CD4-positive, alpha-beta T cell (primary cell): ENCODE measurements around the gene CHCHD2. TPM values are rescaled to one million over a fixed set of nuclear protein-coding genes. Genes with fewer than 3 reads are reported as not detected.
"Not testable (repeated sequence)": the region's sequence is repeated elsewhere in the genome, so short reads cannot be mapped to it uniquely, and the experiment has no call there.

Experiments used
- ATAC-seq: fragments of 200-7000 bp; cut with Tn5 transposase; one replicate; pipeline ENCODE4 v1.10.0; 2022; ENCODE audit warnings: mild to moderate bottlenecking; ENCODE audit not compliant: poor library complexity
- CTCF ChIA-PET: fragments of 350-600 bp; sonication (Branson Sonifier 250); formaldehyde crosslinking; loops from one replicate; lab custom pipeline; 2021; ENCODE audit warnings: antibody characterized with exemption, inconsistent platforms; lab: Charles Lee
- POLR2A ChIA-PET: fragments of 350-600 bp; sonication (Branson Sonifier 250); formaldehyde crosslinking; loops from one replicate; lab custom pipeline; 2021; ENCODE audit warnings: antibody characterized with exemption, inconsistent platforms; lab: Charles Lee
- DNase-seq, 14 experiments: peaks; one replicate each; pipeline ENCODE4 v3.0.0-alpha.2; 2013 to 2020; ENCODE audit warnings: mixed read lengths in 2 of 14
- H3K27ac ChIP-seq, 2 donors: one replicate each; pipeline versions ENCODE4 v1.5.1 to v1.7.0; 2013; ENCODE audit warnings: low read length in 2 of 2, low read depth in 1 of 2, mild to moderate bottlenecking in 1 of 2
- H3K27me3 ChIP-seq, 2 experiments: 1 replicate in 1 of 2; 2 replicates in 1 of 2; pipeline versions ENCODE4 v1.6.1 to v1.7.0; 2013; ENCODE audit warnings: low read length in 2 of 2, control low read depth in 1 of 2, mild to moderate bottlenecking in 1 of 2, moderate library complexity in 1 of 2; ENCODE audit not compliant: insufficient read depth in 2 of 2, control insufficient read depth in 1 of 2
- H3K36me3 ChIP-seq: one replicate; pipeline ENCODE4 v1.6.1; 2013; ENCODE audit warnings: low read length, control low read depth; ENCODE audit not compliant: insufficient read depth
- H3K4me1 ChIP-seq: one replicate; pipeline ENCODE4 v1.6.1; 2013; ENCODE audit warnings: low read length, control low read depth; ENCODE audit not compliant: insufficient read depth
- H3K4me3 ChIP-seq: one replicate; pipeline ENCODE4 v1.5.1; 2013; ENCODE audit warnings: mild to moderate bottlenecking, low read length, moderate library complexity
- H3K9me3 ChIP-seq, 2 experiments: 1 replicate in 1 of 2; 2 replicates in 1 of 2; pipeline versions ENCODE4 v1.6.1 to v1.7.0; 2013; ENCODE audit warnings: low read length in 2 of 2, mild to moderate bottlenecking in 2 of 2, control low read depth in 1 of 2, moderate library complexity in 1 of 2; ENCODE audit not compliant: control insufficient read depth in 1 of 2, insufficient read depth in 1 of 2
- H3K27ac Mint-ChIP-seq: one replicate; pipeline ENCODE4 v1.8.0; 2020; ENCODE audit warnings: mixed read lengths
- H3K27me3 Mint-ChIP-seq: one replicate; pipeline ENCODE4 v1.8.0; 2021; ENCODE audit warnings: mixed read lengths
- H3K36me3 Mint-ChIP-seq: one replicate; pipeline ENCODE4 v1.8.0; 2021; ENCODE audit warnings: low read depth, mixed read lengths
- H3K4me1 Mint-ChIP-seq: one replicate; pipeline ENCODE4 v1.8.0; 2021; ENCODE audit warnings: low read depth, mixed read lengths
- H3K4me3 Mint-ChIP-seq: one replicate; pipeline ENCODE4 v1.8.0; 2020; ENCODE audit warnings: mild to moderate bottlenecking, mixed read lengths
- H3K9me3 Mint-ChIP-seq: one replicate; pipeline ENCODE4 v1.8.0; 2020; ENCODE audit warnings: mixed read lengths
- intact Hi-C, 2 experiments: fragments of 100-400 bp; cut with DNase I in 1 of 2; cut with micrococcal nuclease in 1 of 2; formaldehyde crosslinking; loops; one replicate each; pipeline versions ENCODE4 v1.15.1 to v1.9.0; 2023 to 2025; cut with DNase I, micrococcal nuclease
- total RNA-seq, 174 experiments: library from RNA in 2 of 174; stranded (reverse) in 2 of 174; gene quantifications; one replicate each; pipeline ENCODE4 v1.2.3 and lab custom pipeline; 2021 to 2026
- TF ChIP-seq, protein P1 (sequence below): fragments of 200-600 bp; IDR thresholded peaks from one replicate; pipeline ENCODE4 v1.8.0; 2022; ENCODE audit warnings: antibody characterized with exemption, mild to moderate bottlenecking

CHCHD2 gene
- total RNA-seq, 2 experiments from 2014 or later: 250 to 252 TPM

- ATAC-seq: no peak
- peaks cover 6% of the 10 kb centered on the region for H3K4me1 Mint-ChIP-seq
Measured at GRCh38 chr7:56078196-56078595, 28.1 kb downstream of the CHCHD2 start.

DNA sequence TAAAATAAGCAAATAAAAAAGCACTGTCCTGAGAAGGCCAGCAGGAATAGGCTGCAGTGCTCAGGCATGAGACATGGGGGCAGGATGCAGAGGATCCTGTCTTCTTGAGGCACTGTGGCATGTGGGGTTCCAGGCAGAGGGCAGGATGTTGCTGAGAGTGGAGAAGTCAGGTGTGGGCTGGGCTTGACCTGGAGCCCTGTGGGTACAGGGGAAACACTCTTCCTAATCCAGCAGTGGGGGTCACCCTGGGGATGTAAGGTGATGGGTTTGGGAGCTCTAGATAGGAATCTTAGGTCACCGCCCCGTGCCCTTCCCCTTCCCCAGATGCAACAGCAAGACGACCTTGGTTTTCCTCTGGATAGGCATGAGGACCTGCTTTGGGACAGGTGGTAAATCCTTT lies 28.6 kb downstream of the CHCHD2 start:
- ChIA-PET POLR2A (no interaction called here), CTCF (no interaction called here)
- Histone ChIP-seq H3K4me1 (peaks cover 10% of the 10 kb centered on the region), H3K36me3 (peaks cover 51% of the 10 kb centered on the region), H3K27me3 (no peaks in the 10 kb centered on the region), H3K27ac (no peak overlapping the region), H3K9me3 (no peaks in the 10 kb centered on the region), H3K4me3 (no peak overlapping the region)
- Mint-ChIP-seq H3K36me3 (peaks cover 60% of the 10 kb centered on the region), H3K27me3 (no peaks in the 10 kb centered on the region), H3K27ac (no peak overlapping the region), H3K9me3 (no peaks in the 10 kb centered on the region), H3K4me1 (peaks cover 6% of the 10 kb centered on the region), H3K4me3 (no peak overlapping the region)
- ATAC-seq (no peak), DNase-seq (no peak)
- TF ChIP-seq, protein P1, sequence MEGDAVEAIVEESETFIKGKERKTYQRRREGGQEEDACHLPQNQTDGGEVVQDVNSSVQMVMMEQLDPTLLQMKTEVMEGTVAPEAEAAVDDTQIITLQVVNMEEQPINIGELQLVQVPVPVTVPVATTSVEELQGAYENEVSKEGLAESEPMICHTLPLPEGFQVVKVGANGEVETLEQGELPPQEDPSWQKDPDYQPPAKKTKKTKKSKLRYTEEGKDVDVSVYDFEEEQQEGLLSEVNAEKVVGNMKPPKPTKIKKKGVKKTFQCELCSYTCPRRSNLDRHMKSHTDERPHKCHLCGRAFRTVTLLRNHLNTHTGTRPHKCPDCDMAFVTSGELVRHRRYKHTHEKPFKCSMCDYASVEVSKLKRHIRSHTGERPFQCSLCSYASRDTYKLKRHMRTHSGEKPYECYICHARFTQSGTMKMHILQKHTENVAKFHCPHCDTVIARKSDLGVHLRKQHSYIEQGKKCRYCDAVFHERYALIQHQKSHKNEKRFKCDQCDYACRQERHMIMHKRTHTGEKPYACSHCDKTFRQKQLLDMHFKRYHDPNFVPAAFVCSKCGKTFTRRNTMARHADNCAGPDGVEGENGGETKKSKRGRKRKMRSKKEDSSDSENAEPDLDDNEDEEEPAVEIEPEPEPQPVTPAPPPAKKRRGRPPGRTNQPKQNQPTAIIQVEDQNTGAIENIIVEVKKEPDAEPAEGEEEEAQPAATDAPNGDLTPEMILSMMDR: no peak
- intact Hi-C loops: no loop called here

More at GRCh38 chr7:56078196-56078595, 28.1 kb downstream of the CHCHD2 start:
- ChIA-PET POLR2A (interaction anchor here (1.1 kb wide), 1 partner anchor 9 kb away, joined by 3 read pairs; no protein-coding TSS in a partner anchor), CTCF (no interaction called here)
- intact Hi-C loops: no loop called here
- H3K36me3 ChIP-seq: peaks cover 46% of the 10 kb centered on the region
- no peaks in the 10 kb centered on the region for H3K9me3 Mint-ChIP-seq
- peaks cover 55% of the 10 kb centered on the region for H3K36me3 Mint-ChIP-seq
- no peak overlapping the region for H3K4me3 Mint-ChIP-seq
- H3K27me3 Mint-ChIP-seq: no peaks in the 10 kb centered on the region
- TF ChIP-seq, protein P1: no peak
- H3K27me3 ChIP-seq: no peaks in the 10 kb centered on the region
- H3K4me1 ChIP-seq: peaks cover 10% of the 10 kb centered on the region
- H3K9me3 ChIP-seq: no peaks in the 10 kb centered on the region
- H3K27ac Mint-ChIP-seq: no peak overlapping the region
- H3K4me3 ChIP-seq: no peak overlapping the region
- DNase-seq: no peak
- H3K27ac ChIP-seq: no peak overlapping the region

GRCh38 chr7:56074371-56074791 lies 31.9 kb downstream of the CHCHD2 start:
- ATAC-seq: peak; percentile 82
- intact Hi-C loops: loop anchor here (1.0 to 2.0 kb wide), 3 partner anchors 40 to 433 kb away; no protein-coding TSS in a partner anchor
- Histone ChIP-seq H3K4me3 (no peak overlapping the region), H3K9me3 (no peaks in the 10 kb centered on the region), H3K36me3 (peaks cover 58% of the 10 kb centered on the region), H3K27me3 (no peaks in the 10 kb centered on the region), H3K4me1 (peaks cover 10% of the 10 kb centered on the region), H3K27ac (no peak overlapping the region)
- TF ChIP-seq, protein P1: peak; percentile 95
- Mint-ChIP-seq H3K36me3 (peaks cover 46% of the 10 kb centered on the region), H3K4me1 (peaks cover 6% of the 10 kb centered on the region), H3K27ac (no peak overlapping the region), H3K9me3 (no peaks in the 10 kb centered on the region), H3K4me3 (no peak overlapping the region), H3K27me3 (no peaks in the 10 kb centered on the region)
- POLR2A ChIA-PET: interaction anchor here (1.1 to 1.9 kb wide), 3 partner anchors 9 to 69 kb away, joined by 3 to 13 read pairs (median 4); partner anchors contain the start of genes CHCHD2 and SUMF2
- CTCF ChIA-PET: interaction anchor here (0.6 to 2.7 kb wide), 8 partner anchors 9 to 431 kb away, joined by 3 to 18 read pairs (median 6); partner anchors contain the start of genes PSPH and SUMF2
- peak; percentile 42 to 77 (median 55) for DNase-seq

- intact Hi-C loops: loop anchor here in 1 of 2 experiments (5.0 to 10.0 kb wide), 4 partner anchors 34 to 502 kb away; no protein-coding TSS in a partner anchor
- H3K27ac ChIP-seq, ATAC-seq, DNase-seq, H3K27me3 Mint-ChIP-seq, H3K4me3 Mint-ChIP-seq, H3K9me3 Mint-ChIP-seq, H3K9me3 ChIP-seq, H3K4me3 ChIP-seq, H3K27me3 ChIP-seq: not testable (repeated sequence)
- ChIA-PET CTCF (interaction anchor here (2.9 kb wide), 1 partner anchor 7 kb away, joined by 12 read pairs; no protein-coding TSS in a partner anchor), POLR2A (interaction anchor here (0.6 to 5.0 kb wide), 3 partner anchors 15 to 182 kb away, joined by 3 to 55 read pairs (median 42); partner anchors contain the start of genes CCT6A, CHCHD2 and PSPH)
- peaks cover 31% of the 10 kb centered on the region for H3K4me1 Mint-ChIP-seq
- H3K36me3 Mint-ChIP-seq: peaks cover 53% of the 10 kb centered on the region
- peak overlapping the region; percentile 24 for H3K27ac Mint-ChIP-seq
- Histone ChIP-seq H3K36me3 (peaks cover 46% of the 10 kb centered on the region), H3K4me1 (peaks cover 25% of the 10 kb centered on the region)
Measured at GRCh38 chr7:56066376-56066775, 39.9 kb downstream of the CHCHD2 start.
